KMS-11 (cell line): ENCODE results near the gene TFF3.

Source experiments
- H2AFZ ChIP-seq: fragments of 200-600 bp; sonication (generic); 2 replicates; pipeline ENCODE4 v1.6.1; 2016; ENCODE audit warnings: antibody characterized with exemption, mixed run types, low read depth
- H3K27ac ChIP-seq: fragments of 200-600 bp; sonication (generic); 2 replicates; pipeline ENCODE4 v1.6.1; 2016; ENCODE audit warnings: mild to moderate bottlenecking, mixed run types
- H3K27me3 ChIP-seq: fragments of 200-600 bp; sonication (generic); 2 replicates; pipeline ENCODE4 v1.6.1; 2017; ENCODE audit warnings: mild to moderate bottlenecking, low read depth, mixed run types, moderate library complexity; ENCODE audit not compliant: insufficient read depth
- H3K36me3 ChIP-seq: fragments of 200-600 bp; sonication (generic); 2 replicates; pipeline ENCODE4 v1.6.1; 2017; ENCODE audit warnings: mild to moderate bottlenecking, mixed run types; ENCODE audit not compliant: insufficient read depth
- H3K4me1 ChIP-seq: fragments of 200-600 bp; sonication (generic); 2 replicates; pipeline ENCODE4 v1.6.1; 2016; ENCODE audit warnings: mild to moderate bottlenecking, low read depth, mixed run types; ENCODE audit not compliant: poor library complexity, severe bottlenecking
- H3K4me2 ChIP-seq: fragments of 200-600 bp; sonication (generic); 2 replicates; pipeline ENCODE4 v1.7.0; 2016; ENCODE audit warnings: mild to moderate bottlenecking, mixed run types
- H3K4me3 ChIP-seq: fragments of 200-600 bp; sonication (generic); IDR thresholded peaks from 2 replicates; pipeline ENCODE4 v1.6.1; 2017; ENCODE audit warnings: low read depth, low read length, mixed read lengths; ENCODE audit not compliant: insufficient read depth
- H3K79me2 ChIP-seq: fragments of 200-600 bp; sonication (generic); 2 replicates; pipeline ENCODE4 v1.6.1; 2016; ENCODE audit warnings: low read depth, mixed run types; ENCODE audit not compliant: insufficient read depth
- H3K9ac ChIP-seq: fragments of 200-600 bp; sonication (generic); 2 replicates; pipeline ENCODE4 v1.6.1; 2016; ENCODE audit warnings: mild to moderate bottlenecking, mixed run types
- H4K20me1 ChIP-seq: fragments of 200-600 bp; sonication (generic); 2 replicates; pipeline ENCODE4 v1.6.1; 2016; ENCODE audit warnings: mild to moderate bottlenecking, mixed run types; ENCODE audit not compliant: insufficient read depth
- CTCF ChIP-seq: fragments of 200-600 bp; sonication (generic); conservative IDR thresholded peaks from 2 replicates; pipeline ENCODE4 v1.6.1; 2017; ENCODE audit warnings: low read depth, mild to moderate bottlenecking, antibody characterized with exemption, low read length, moderate library complexity, mixed read lengths

TFF3 gene

DNA sequence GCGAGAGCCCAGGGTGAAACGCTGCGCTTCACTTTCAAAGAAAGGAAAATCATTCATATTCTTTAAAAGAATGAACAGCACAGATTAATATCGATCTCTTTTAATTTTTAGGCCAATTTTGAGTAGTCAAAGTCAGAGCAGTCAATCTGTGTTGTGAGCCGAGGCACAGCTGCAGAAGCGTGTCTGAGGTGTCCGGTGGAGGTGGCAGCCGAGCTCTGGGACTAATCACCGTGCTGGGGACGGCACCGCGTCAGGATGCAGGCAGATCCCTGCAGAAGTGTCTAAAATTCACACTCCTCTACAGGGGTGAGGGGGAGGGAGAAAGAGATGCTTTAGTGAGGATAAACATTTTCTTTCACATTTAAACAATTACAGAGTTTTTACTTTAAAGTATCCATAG is 47.0 kb upstream of the TFF3 start:
- Histone ChIP-seq H3K4me1 (no peaks in the 10 kb centered on the region), H2AFZ (no peak overlapping the region), H3K36me3 (no peaks in the 10 kb centered on the region)

GRCh38 chr21:42361286-42361685 is 46.1 kb upstream of the TFF3 start:
- TF ChIP-seq CTCF: no peak

More for the DNA sequence above, 47.0 kb upstream of the TFF3 start:
- H3K79me2 ChIP-seq: no peaks in the 10 kb centered on the region
- no peak overlapping the region for H3K27ac ChIP-seq
- H4K20me1 ChIP-seq: no peaks in the 10 kb centered on the region
- H3K4me2 ChIP-seq: no peak overlapping the region
- H3K4me3 ChIP-seq: no peak overlapping the region
- H3K9ac ChIP-seq: no peak overlapping the region
- H3K27me3 ChIP-seq: peaks cover 62% of the 10 kb centered on the region
- TF ChIP-seq CTCF: no peak

DNA sequence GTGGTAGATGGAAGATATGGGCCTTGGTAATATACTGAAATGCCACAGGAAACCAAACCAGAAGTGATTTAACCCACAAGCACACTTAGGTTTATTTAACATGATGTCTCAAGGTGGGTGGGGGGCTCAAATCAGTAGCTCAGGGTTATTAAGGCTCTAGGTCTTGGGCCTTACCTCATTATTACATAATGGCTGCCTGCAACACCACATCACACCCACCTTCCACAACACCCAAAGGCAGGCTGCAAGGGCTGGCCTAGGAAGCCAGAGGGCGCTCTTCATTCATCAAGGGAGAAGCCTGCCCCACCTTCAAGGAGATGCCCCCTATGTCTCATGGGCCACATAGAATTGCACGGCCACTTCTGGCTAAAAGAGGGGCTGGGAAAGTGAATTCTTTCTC is 45.1 kb upstream of the TFF3 start:
- H3K4me2 ChIP-seq: no peak overlapping the region
- H3K4me3 ChIP-seq: no peak overlapping the region
- no peaks in the 10 kb centered on the region for H4K20me1 ChIP-seq
- H3K9ac ChIP-seq: no peak overlapping the region
- no peak overlapping the region for H2AFZ ChIP-seq
- H3K27ac ChIP-seq: no peak overlapping the region
- TF ChIP-seq CTCF: peak; percentile 34; the same call in 1 of the 2 replicates
- H3K79me2 ChIP-seq: no peaks in the 10 kb centered on the region
- no peaks in the 10 kb centered on the region for H3K4me1 ChIP-seq
- no peaks in the 10 kb centered on the region for H3K36me3 ChIP-seq
- peaks cover 51% of the 10 kb centered on the region; the same call in 1 of the 2 replicates for H3K27me3 ChIP-seq

More at GRCh38 chr21:42361286-42361685, 46.1 kb upstream of the TFF3 start:
- no peaks in the 10 kb centered on the region for H3K79me2 ChIP-seq
- no peaks in the 10 kb centered on the region for H3K36me3 ChIP-seq
- no peak overlapping the region for H3K9ac ChIP-seq
- no peak overlapping the region for H2AFZ ChIP-seq
- H3K4me2 ChIP-seq: no peak overlapping the region
- H3K27me3 ChIP-seq: peaks cover 54% of the 10 kb centered on the region
- no peak overlapping the region for H3K27ac ChIP-seq
- no peak overlapping the region for H3K4me3 ChIP-seq
- H3K4me1 ChIP-seq: no peaks in the 10 kb centered on the region
- H4K20me1 ChIP-seq: no peaks in the 10 kb centered on the region

- no peak overlapping the region for H3K9ac ChIP-seq
- H3K36me3 ChIP-seq: no peaks in the 10 kb centered on the region
- no peaks in the 10 kb centered on the region for H3K4me1 ChIP-seq
- no peak overlapping the region for H3K27ac ChIP-seq
- H3K4me3 ChIP-seq: no peak overlapping the region
- H3K27me3 ChIP-seq: peaks cover 44% of the 10 kb centered on the region; the same call in 1 of the 2 replicates
- H3K4me2 ChIP-seq: no peak overlapping the region
- H3K79me2 ChIP-seq: no peaks in the 10 kb centered on the region
- no peak overlapping the region for H2AFZ ChIP-seq
- no peaks in the 10 kb centered on the region for H4K20me1 ChIP-seq
- TF ChIP-seq CTCF: no peak
Measured at GRCh38 chr21:42358937-42359336, 43.7 kb upstream of the TFF3 start.
